ENCODE data around the gene SYPL2.

The SYPL2 gene

DNA sequence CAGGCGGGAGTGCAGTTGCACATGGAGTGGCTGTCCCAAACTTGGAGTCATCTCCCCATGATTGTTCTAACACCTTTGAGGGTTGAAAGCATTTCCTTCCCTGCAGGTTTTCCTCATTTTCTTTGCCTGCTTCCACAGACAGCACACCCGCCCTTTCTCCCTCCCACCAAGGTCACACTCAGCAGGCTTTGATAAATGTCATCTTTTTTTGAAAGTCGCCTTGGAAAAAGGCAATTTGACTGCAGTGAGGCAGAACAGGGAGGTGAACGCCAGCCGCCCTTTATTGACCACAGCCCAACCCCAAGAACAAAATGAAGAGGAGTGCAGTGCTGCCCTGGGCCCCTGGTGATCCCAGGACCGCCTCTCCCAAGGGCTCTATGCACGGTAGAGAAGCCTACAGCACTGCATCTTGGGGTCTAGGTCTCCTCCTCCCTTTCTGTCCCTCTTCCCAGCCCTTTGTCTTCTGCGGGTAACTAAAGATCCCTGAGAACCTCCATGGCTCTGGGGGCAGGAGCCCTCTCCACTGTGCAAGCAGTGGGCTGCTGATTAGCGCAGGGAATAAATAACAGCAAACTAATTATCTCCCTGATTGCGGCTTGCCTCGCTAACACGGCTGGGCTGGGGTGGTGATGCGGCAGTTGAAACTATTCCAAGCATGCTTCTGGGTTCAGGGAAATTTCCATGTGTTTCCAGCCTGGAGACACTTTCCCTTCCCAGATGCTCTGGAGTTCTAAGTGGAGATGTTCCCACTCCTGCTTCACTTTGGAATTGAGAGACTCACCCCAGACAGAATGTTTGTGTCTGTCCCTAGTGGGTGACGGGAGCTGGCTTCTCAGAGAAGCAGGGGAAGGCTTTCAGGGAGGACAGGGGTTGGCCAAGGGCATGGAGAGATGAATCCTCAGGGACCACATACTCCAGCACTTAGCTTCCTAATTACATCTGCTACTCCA lies 54.9 kb downstream of the SYPL2 start:
- DNase-seq = no peak

DNA sequence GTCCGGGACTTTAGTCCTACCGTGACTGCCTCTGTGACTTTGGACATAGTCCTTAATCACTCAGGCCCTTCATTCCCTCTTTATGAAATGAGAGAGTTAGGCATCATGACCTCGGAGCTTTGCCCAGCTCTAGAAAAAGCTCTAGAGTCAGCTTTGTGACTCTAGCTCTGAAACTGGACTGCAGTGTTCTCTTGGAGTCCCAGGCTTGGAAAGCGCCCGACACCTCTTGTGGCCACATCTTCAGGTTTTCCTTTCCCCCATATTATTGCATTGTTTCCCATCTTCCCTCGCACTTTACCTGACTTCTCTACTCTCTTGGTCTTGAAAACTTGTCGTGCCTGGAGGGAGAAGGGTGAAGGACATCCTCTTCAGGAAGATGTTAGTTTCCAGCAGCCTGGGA lies 55.7 kb downstream of the SYPL2 start:
- DNase-seq = no peak

DNA sequence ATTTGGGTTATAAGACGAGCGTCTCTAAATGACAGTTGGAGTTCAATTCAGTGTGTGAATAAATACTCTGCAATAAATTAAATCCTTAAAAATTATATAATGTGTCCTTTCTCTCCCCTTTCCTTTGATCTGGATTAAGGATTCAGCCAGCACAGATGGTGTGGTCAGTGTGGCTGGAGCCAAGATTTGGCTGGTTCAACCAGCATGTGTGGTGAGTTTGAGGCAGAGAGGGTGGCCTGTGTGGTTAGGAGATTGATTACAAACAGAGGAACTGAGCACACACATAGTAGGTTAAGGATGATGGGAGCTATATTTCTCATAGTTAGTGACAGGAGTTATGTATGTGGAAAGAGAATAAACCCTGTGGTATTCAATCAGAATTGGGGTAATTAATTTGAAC lies 57.4 kb downstream of the SYPL2 start:
- no peak for DNase-seq

DNA sequence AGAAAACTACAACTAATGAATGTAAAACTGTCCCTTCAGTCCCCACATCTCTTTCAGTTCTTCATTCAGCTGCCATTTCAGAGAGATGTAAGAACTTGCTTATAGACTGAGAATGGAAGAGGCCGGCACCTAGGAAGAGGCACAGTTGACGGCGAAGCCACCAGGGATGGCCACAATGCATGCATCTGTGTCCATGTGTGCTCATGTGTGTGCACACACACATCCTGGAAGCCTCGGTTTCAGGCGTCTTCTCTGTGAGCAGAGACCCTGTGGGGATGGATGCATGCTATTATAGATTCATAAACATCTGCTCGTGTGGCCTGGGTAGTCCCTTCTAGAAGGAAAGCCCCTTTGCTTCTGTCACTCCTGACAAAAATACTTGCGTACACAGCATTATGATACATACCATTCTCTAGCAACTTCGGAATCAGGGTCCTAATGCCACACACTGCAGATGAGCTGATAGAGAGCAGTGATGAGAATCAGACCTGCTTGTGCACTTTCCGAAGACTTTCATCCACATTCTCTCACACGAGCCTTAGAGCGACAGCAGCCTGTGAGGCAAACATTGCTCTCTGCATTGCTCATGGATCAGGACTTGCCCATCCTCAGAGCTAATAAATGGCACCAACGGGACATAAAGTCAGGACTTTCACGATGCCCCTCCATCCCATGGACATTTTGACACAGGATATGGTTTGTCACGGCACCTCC lies 60.9 kb downstream of the SYPL2 start:
- no peak for DNase-seq

DNA sequence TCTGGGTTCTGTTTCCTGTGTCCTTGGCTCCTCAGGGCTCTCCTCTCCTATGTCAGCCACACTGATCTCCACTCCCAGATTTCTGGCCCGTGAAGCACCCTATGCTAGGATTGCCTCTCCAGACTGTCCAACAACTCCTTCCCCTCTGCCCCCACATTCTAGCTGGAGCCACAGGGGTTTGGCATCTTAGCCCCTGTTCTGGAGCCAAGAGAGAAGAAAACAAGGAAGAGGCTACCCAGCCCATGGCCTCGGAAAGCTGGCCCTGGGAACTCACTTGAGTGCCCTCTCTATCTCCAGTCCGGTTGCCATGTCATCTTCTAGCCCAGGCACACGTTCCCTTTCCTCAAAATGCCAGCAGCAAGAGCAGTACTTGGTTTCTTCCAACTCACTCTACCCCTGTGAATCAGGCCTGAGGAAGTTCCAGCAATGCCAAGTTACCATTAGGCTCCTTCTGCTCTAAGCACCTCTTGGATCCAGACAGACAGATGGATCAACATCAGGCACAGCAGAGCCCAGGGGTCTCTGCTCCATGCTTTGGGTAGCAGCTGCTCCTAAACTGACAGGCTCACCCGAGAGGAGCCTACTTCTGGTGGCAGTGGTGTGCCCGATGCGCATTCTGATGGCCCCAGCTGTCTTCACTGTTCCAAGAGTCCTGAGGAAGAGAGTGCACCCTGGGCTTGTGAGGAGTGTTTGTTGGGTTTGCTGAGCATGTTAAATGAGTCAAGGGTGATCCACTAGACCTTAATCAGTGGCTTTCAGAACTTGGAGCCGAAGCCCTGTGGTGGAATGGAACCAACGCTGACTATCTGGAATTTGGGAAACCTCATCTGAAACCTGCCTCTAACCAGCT lies 61.7 kb downstream of the SYPL2 start:
- no peak for DNase-seq

DNA sequence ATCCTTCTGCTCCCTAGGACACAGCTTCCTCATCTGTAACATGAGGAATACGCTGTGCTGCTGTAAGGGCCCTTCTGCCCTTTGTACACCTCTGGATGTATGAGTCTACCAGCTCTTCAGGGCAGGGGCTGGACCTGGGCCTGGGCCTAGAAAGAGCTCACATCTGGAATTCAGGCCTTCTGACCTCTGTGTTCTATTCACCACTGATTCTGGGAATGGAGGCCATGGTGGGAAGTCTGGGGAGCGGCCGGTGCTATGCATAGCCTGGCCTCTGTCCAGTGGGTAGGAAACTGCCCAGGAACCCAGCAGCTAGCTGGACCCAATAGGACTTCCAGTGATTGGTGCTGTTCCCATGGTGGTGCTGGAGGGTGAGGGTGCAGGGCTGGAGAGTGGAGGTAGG lies 62.4 kb downstream of the SYPL2 start:
- DNase-seq = no peak

DNA sequence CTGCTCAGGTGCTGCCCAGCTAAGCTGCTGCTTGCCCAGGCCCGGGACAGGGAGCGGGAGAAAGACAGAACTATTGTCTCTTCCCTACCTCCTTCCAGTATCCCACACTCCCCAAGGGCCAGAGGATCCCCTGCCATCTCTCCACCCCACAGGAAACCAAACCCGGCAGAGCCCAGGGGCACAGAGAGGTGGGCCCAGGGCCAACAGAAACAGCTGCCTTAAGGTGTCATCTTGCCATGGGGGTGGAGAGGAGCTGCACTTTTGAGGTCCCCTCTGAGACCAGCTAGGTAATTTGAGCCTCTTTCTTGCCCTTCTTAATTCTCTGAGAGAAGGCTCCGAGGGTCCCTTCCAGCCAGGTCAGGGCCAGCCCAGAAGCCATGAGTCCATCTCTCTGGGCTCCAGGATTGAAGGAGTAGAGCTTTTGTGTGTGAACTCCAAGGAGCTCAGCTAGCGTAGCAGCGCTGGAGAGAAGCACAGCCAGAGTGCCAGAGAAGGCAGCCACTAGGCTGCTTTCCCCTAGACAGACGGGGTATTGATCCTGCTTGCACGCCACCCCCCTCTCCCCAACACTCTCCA lies 63.6 kb downstream of the SYPL2 start:
- no peak for DNase-seq

DNA sequence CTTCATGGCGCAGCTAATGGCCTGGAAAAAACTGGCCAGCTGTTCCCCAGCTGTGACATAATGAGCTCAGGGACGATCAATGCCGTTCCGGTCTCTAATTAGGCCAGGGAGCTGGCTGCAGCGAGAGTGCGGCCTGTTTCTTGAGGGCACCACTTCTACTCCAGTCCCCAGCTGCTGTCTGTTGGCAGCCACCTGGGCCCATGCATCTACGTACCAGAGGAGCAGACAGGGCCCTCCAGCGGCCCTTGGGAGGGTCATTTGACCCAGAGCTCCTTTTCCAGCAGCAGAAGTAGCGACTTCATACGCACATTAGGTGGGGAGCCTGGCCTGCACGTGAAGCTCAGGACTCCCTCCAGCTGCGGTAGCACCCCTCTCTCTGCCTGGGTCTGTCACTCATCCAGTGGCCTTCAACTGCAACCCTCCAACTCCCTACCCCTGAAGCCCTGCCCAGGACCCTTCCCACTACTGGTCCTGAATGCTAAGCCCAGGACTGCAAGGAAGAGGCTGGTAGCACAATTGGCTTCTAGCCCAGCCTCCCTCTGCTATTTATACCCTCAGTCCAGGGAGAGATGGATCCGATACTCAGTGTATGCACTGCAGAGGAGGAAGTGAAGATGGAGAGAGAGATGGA lies 64.2 kb downstream of the SYPL2 start:
- no peak for DNase-seq

DNA sequence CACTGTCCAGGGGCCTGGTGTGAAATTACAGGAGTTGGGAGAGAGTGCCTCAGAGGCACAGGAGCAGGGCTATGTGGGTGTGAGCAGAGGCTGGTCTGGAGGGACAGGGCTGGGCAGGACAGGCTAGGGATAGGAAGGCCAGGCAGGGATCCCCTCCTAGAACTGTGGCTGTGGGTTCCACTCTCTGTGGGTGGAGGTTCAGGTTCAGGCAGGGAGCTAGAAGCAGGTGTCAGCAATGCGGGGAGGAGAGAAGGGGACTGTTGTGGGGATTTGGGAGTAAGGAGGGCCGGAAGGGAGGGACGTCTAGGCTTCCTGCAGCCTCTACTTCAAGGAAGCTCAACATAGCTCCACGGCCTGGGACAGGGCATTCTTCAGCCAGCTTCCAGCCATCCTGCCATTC lies 65.0 kb downstream of the SYPL2 start:
- DNase-seq = no peak
